ENCODE results near the gene LPCAT3. TPM values are rescaled to one million over a fixed set of nuclear protein-coding genes. Genes with fewer than 3 reads are reported as not detected.

LPCAT3 gene
- total and polyA plus RNA-seq, 8 donors = 15.0 to 116 (median 48.2) TPM

- H3K4me1 ChIP-seq = peaks cover 30 to 83% (median 62%) of the 10 kb centered on the region in 4 donors
- no peaks in the 10 kb centered on the region for H3K27me3 ChIP-seq
- peaks cover 13 to 40% (median 34%) of the 10 kb centered on the region in 4 donors for H3K36me3 ChIP-seq
- 0% methylated on average over 31 of the region's 31 CpGs for WGBS, 5 donors
- no peaks in the 10 kb centered on the region for H3K9me3 ChIP-seq
- H3K4me3 ChIP-seq = peak within 1 kb of the TSS; percentile 56 to 68 (median 62)
- peak; percentile 79 to 96 for DNase-seq
- no peak for TF ChIP-seq EP300 (IDR thresholded peaks at IDR 0.05)
- peak in 2 of 4 donors; percentile 39 to 95 for TF ChIP-seq POLR2A (IDR thresholded peaks at IDR 0.05)
- peak; percentile 73 to 97 (median 96) for TF ChIP-seq POLR2AphosphoS5 (IDR thresholded peaks at IDR 0.05)
- TF ChIP-seq CTCF (IDR thresholded peaks at IDR 0.05) = no peak
- H3K27ac ChIP-seq = peak within 1 kb of the TSS; percentile 91 to 99 (median 97)
- intact Hi-C loops (cut with DNase I; ENCODE audit: low total_unique reads) = loop anchor here (10.0 kb wide), 1 partner anchor 171 kb away; no protein-coding TSS in a partner anchor
These were observed 74.4 kb downstream of the LPCAT3 start, which contains the start of the genes C12orf57 and RNU7-1 for GRCh38 chr12:6943722-6944380. TSS of gene C12orf57 (plus strand) at chr12:6944022. CDS start at chr12:6944122, 100 bp downstream. TSS of gene RNU7-1 (plus strand) at chr12:6943816.

GRCh38 chr12:6943389-6943721 lies 74.9 kb downstream of the LPCAT3 start:
- peaks cover 13 to 44% (median 36%) of the 10 kb centered on the region in 4 donors for H3K36me3 ChIP-seq
- peak overlapping the region in 3 of 4 donors; percentile 56 to 68 (median 64) for H3K4me3 ChIP-seq
- peak; percentile 86 to 96 for DNase-seq
- no peaks in the 10 kb centered on the region for H3K9me3 ChIP-seq
- 0 to 1% (median 0%) methylated on average over 13 of the region's 13 CpGs for WGBS, 5 donors
- intact Hi-C loops (cut with DNase I; ENCODE audit: low total_unique reads) = loop anchor here (10.0 kb wide), 1 partner anchor 171 kb away; no protein-coding TSS in a partner anchor
- H3K27me3 ChIP-seq = no peaks in the 10 kb centered on the region
- no peak for TF ChIP-seq EP300 (IDR thresholded peaks at IDR 0.05)
- TF ChIP-seq POLR2AphosphoS5 (IDR thresholded peaks at IDR 0.05) = peak in 1 of 3 donors; percentile 27
- H3K4me1 ChIP-seq = peaks cover 35 to 83% (median 67%) of the 10 kb centered on the region in 4 donors
- H3K27ac ChIP-seq = peak overlapping the region; percentile 86 to 99 (median 97)

- TF ChIP-seq POLR2AphosphoS5 (IDR thresholded peaks at IDR 0.05) = no peak
- TF ChIP-seq EP300 (IDR thresholded peaks at IDR 0.05) = no peak
- TF ChIP-seq POLR2A (IDR thresholded peaks at IDR 0.05) = no peak
- no peak for TF ChIP-seq CTCF (IDR thresholded peaks at IDR 0.05)
- Histone ChIP-seq H3K36me3 (peaks cover 13 to 44% (median 36%) of the 10 kb centered on the region in 4 donors), H3K27ac (peak overlapping the region in 4 of 5 donors; percentile 97 to 99 (median 98)), H3K4me1 (peaks cover 40 to 85% (median 75%) of the 10 kb centered on the region in 4 donors), H3K27me3 (no peaks in the 10 kb centered on the region), H3K4me3 (no peak overlapping the region), H3K9me3 (no peaks in the 10 kb centered on the region)
- WGBS, 5 donors = 84 to 89% (median 86%) methylated on average over 11 of the region's 11 CpGs
- intact Hi-C loops (cut with DNase I; ENCODE audit: low total_unique reads) = loop anchor here (10.0 kb wide), 1 partner anchor 173 kb away; no protein-coding TSS in a partner anchor
- DNase-seq = no peak
These were observed 76.0 kb downstream of the LPCAT3 start for GRCh38 chr12:6942331-6942665.

- WGBS, 5 donors = 74 to 83% (median 76%) methylated on average over 10 to 12 of the region's 12 CpGs
- intact Hi-C loops (cut with DNase I; ENCODE audit: low total_unique reads) = loop anchor here (10.0 kb wide), 1 partner anchor 173 kb away; no protein-coding TSS in a partner anchor
- Histone ChIP-seq H3K4me1 (peaks cover 45 to 85% (median 75%) of the 10 kb centered on the region in 4 donors), H3K36me3 (peaks cover 13 to 45% (median 37%) of the 10 kb centered on the region in 4 donors), H3K27ac (peak overlapping the region in 4 of 5 donors; percentile 97 to 99 (median 98)), H3K4me3 (no peak overlapping the region), H3K27me3 (no peaks in the 10 kb centered on the region), H3K9me3 (no peaks in the 10 kb centered on the region)
- peak in 1 of 2 donors; percentile 51 for DNase-seq
- TF ChIP-seq POLR2AphosphoS5 (IDR thresholded peaks at IDR 0.05) (no peak), POLR2A (IDR thresholded peaks at IDR 0.05) (no peak), EP300 (IDR thresholded peaks at IDR 0.05) (no peak), CTCF (IDR thresholded peaks at IDR 0.05) (no peak)
These were observed 76.5 kb downstream of the LPCAT3 start for GRCh38 chr12:6941782-6942181.

Data from stomach (tissue), 9 donors.